ENCODE data around the gene PEX11B.

Gene PEX11B

DNA sequence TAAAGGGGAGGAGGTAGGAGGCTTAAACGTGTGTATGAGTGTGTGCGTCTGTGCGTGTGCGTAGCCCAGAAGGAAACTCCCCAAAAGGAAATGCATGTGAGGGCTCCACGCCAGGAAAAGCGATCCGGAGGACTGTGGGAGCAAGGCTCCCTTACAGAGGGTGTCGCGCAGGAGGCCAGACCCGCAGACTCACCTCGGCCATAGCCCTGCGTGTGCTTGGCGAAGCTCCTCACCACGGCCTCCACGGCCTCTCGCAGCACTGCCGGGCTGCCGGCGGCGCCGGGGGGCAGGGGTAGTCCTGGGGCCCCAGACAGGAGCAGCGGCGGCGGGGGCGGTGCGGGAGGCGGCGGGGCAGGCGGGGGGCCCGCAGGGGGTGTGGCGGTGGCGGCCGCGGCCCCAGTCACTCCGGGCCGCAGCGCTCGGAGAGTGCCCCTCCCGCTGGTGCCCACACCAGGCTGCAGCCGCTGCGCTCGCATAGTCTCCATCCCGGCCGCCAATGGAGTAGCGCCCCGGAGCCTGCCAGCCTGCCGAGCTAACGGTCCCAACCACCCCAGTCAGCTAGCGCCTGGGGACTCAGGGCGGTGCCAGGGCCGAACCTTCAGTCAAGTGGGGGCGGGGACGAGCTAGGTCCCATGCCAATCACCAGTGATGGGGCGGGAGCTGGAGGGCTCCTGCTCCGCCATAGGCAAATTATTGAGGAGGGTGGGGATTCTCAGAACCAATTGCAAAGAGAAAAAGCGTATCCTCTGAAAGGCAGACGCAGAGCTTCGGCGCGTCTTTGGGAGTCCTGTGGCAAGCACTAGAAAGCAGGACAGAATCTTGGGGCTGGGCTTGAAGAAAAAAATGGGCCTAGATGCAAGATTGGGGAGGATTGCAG is 39.2 kb upstream of the PEX11B start, which contains the start of gene LIX1L:
Gene LIX1L (minus strand): TSS at position 575 of the 877 bp plus-strand sequence. CDS start 90 bp downstream, at position 485.
- H3K79me2 ChIP-seq (ENCODE audit: low read length) = no peaks in the 10 kb centered on the region

GRCh38 chr1:145956781-145957442 is 38.4 kb upstream of the PEX11B start:
- Histone ChIP-seq H3K4me1 (ENCODE audit: low read length) (peaks cover 29% of the 10 kb centered on the region), H3F3A (ENCODE audit: insufficient read depth, low read length) (peaks cover 9% of the 10 kb centered on the region; the same call in 1 of the 2 replicates), H3K36me3 (replicated peaks; ENCODE audit: insufficient read depth, low read length) (no peaks in the 10 kb centered on the region), H3K9ac (ENCODE audit: low read length) (peak overlapping the region; percentile 20; the same call in 1 of the 2 replicates), H3K27ac (ENCODE audit: low read length) (no peak overlapping the region), H2AFZ (ENCODE audit: low read length) (peak overlapping the region; percentile 76), H3K27me3 (replicated peaks; ENCODE audit: insufficient read depth, low read length) (peaks cover 45% of the 10 kb centered on the region), H4K20me1 (ENCODE audit: insufficient read depth, low read length) (no peaks in the 10 kb centered on the region), H3K4me3 (ENCODE audit: low read length) (peak overlapping the region; percentile 63), H3K4me2 (ENCODE audit: low read depth, low read length) (peak overlapping the region; percentile 78), H3K9me3 (replicated peaks; ENCODE audit: insufficient read depth, low read length) (no peaks in the 10 kb centered on the region), H3K9me2 (replicated peaks; ENCODE audit: insufficient read depth, low read length) (no peaks in the 10 kb centered on the region), H3K79me2 (ENCODE audit: low read length) (no peaks in the 10 kb centered on the region)
- TF ChIP-seq EZH2phosphoT487 (IDR thresholded peaks at IDR 0.05; ENCODE audit: low read length) (no peak), CTCF (IDR thresholded peaks at IDR 0.05; ENCODE audit: low read length) (no peak), EZH2 (optimal IDR thresholded peaks at IDR 0.05; ENCODE audit: low read depth, low read length) (no peak)
- DNase-seq = no peak

More for the DNA sequence above, 39.2 kb upstream of the PEX11B start, which contains the start of gene LIX1L:
- Histone ChIP-seq H3F3A (ENCODE audit: insufficient read depth, low read length) (peaks cover 9% of the 10 kb centered on the region; the same call in 1 of the 2 replicates), H3K9me3 (replicated peaks; ENCODE audit: insufficient read depth, low read length) (no peaks in the 10 kb centered on the region), H3K9me2 (replicated peaks; ENCODE audit: insufficient read depth, low read length) (no peaks in the 10 kb centered on the region), H3K36me3 (replicated peaks; ENCODE audit: insufficient read depth, low read length) (no peaks in the 10 kb centered on the region), H3K4me3 (ENCODE audit: low read length) (peak within 1 kb of the TSS; percentile 63), H2AFZ (ENCODE audit: low read length) (peak within 1 kb of the TSS; percentile 76), H3K27me3 (replicated peaks; ENCODE audit: insufficient read depth, low read length) (peaks cover 51% of the 10 kb centered on the region), H4K20me1 (ENCODE audit: insufficient read depth, low read length) (no peaks in the 10 kb centered on the region), H3K4me2 (ENCODE audit: low read depth, low read length) (peak within 1 kb of the TSS; percentile 78), H3K9ac (ENCODE audit: low read length) (peak within 1 kb of the TSS; percentile 20; the same call in 1 of the 2 replicates), H3K27ac (ENCODE audit: low read length) (no peak within 1 kb of the TSS), H3K4me1 (ENCODE audit: low read length) (peaks cover 33% of the 10 kb centered on the region)
- TF ChIP-seq EZH2phosphoT487 (IDR thresholded peaks at IDR 0.05; ENCODE audit: low read length) (no peak), CTCF (IDR thresholded peaks at IDR 0.05; ENCODE audit: low read length) (no peak), EZH2 (optimal IDR thresholded peaks at IDR 0.05; ENCODE audit: low read depth, low read length) (no peak)
- peak; percentile 99 for DNase-seq

DNA sequence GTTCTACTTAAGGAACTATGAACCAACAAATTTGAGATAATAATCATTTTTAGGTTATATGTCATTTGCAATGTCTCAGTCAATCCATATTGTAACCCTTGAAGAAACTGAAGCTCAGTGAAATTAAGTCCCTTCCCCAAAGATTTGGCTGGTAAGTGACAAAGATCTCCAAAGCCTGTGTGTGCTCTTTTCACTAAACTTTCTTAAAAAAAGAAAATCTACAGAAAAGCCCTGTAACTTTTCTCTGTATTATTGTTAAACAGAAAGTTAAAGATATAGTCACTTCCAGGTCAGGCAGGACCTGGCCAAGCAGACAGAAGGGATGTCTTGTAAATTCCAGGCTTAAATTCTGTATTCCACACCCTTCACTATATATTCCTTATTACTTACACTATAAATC is 37.8 kb upstream of the PEX11B start:
- Histone ChIP-seq H3K9me2 (replicated peaks; ENCODE audit: insufficient read depth, low read length) (no peaks in the 10 kb centered on the region), H3K27me3 (replicated peaks; ENCODE audit: insufficient read depth, low read length) (peaks cover 40% of the 10 kb centered on the region), H4K20me1 (ENCODE audit: insufficient read depth, low read length) (no peaks in the 10 kb centered on the region), H3K4me1 (ENCODE audit: low read length) (peaks cover 24% of the 10 kb centered on the region), H3K4me3 (ENCODE audit: low read length) (no peak overlapping the region), H3K79me2 (ENCODE audit: low read length) (no peaks in the 10 kb centered on the region), H3K27ac (ENCODE audit: low read length) (no peak overlapping the region), H3K4me2 (ENCODE audit: low read depth, low read length) (no peak overlapping the region), H3K9me3 (replicated peaks; ENCODE audit: insufficient read depth, low read length) (no peaks in the 10 kb centered on the region), H3K36me3 (replicated peaks; ENCODE audit: insufficient read depth, low read length) (no peaks in the 10 kb centered on the region), H2AFZ (ENCODE audit: low read length) (no peak overlapping the region), H3K9ac (ENCODE audit: low read length) (no peak overlapping the region), H3F3A (ENCODE audit: insufficient read depth, low read length) (peaks cover 9% of the 10 kb centered on the region; the same call in 1 of the 2 replicates)
- DNase-seq = no peak
- no peak for TF ChIP-seq EZH2phosphoT487 (IDR thresholded peaks at IDR 0.05; ENCODE audit: low read length)
- TF ChIP-seq CTCF (IDR thresholded peaks at IDR 0.05; ENCODE audit: low read length) = no peak
- no peak for TF ChIP-seq EZH2 (optimal IDR thresholded peaks at IDR 0.05; ENCODE audit: low read depth, low read length)

Data from MM.1S (cell line).